GM21717 (cell line): ENCODE data around the gene STAU1.
A peak's percentile ranks its signal among the peaks of the same experiment; 100 is the strongest.
"Not testable (repeated sequence)": the region's sequence is repeated elsewhere in the genome, so short reads cannot be mapped to it uniquely, and the experiment has no call there.

Experiments
- ATAC-seq: cut with Tn5 transposase; IDR thresholded peaks from one replicate; pipeline ENCODE4 v1.9.1; 2021; ENCODE audit warnings: mild to moderate bottlenecking, moderate library complexity; ENCODE audit not compliant: unreplicated experiment

Gene STAU1

GRCh38 chr20:49187851-49188641 lies at the start of gene STAU1:
STAU1 (minus strand) TSS chr20:49188334; CDS start chr20:49166201, 22,133 bp downstream.
- ATAC-seq = peak; percentile 85

GRCh38 chr20:49237531-49237930 lies 49.4 kb upstream of the STAU1 start:
- ATAC-seq = no peak

- no peak for ATAC-seq
These were observed 48.2 kb upstream of the STAU1 start for GRCh38 chr20:49236301-49236700.

- ATAC-seq = no peak
These were observed 46.7 kb upstream of the STAU1 start for GRCh38 chr20:49234831-49235230.

GRCh38 chr20:49233226-49233625 lies 45.1 kb upstream of the STAU1 start:
- ATAC-seq = no peak

- ATAC-seq = no peak
These were observed 43.3 kb upstream of the STAU1 start for GRCh38 chr20:49231471-49231870.

GRCh38 chr20:49230561-49231133 lies 42.5 kb upstream of the STAU1 start:
- no peak for ATAC-seq

- no peak for ATAC-seq
These were observed 41.9 kb upstream of the STAU1 start for GRCh38 chr20:49230021-49230420.

- ATAC-seq = no peak
These were observed 41.2 kb upstream of the STAU1 start for GRCh38 chr20:49229381-49229780.

- no peak for ATAC-seq
These were observed 40.5 kb upstream of the STAU1 start for GRCh38 chr20:49228676-49229075.

- ATAC-seq = no peak
These were observed 37.8 kb upstream of the STAU1 start for GRCh38 chr20:49225896-49226295.

- ATAC-seq = peak; percentile 3
These were observed 32.0 kb upstream of the STAU1 start for GRCh38 chr20:49219924-49220831.

GRCh38 chr20:49219091-49219923 lies 31.2 kb upstream of the STAU1 start, which contains the start of gene DDX27:
DDX27 (plus strand) TSS chr20:49219416; CDS start chr20:49219449, 33 bp downstream.
- ATAC-seq = peak; percentile 77

GRCh38 chr20:49218739-49219090 lies 30.6 kb upstream of the STAU1 start:
- ATAC-seq = not testable (repeated sequence)

- no peak for ATAC-seq
These were observed 29.0 kb upstream of the STAU1 start for GRCh38 chr20:49216991-49217578.

- ATAC-seq = no peak
These were observed 27.1 kb upstream of the STAU1 start for GRCh38 chr20:49215232-49215631.

GRCh38 chr20:49214571-49214970 lies 26.4 kb upstream of the STAU1 start:
- ATAC-seq = no peak

- ATAC-seq = no peak
These were observed 22.6 kb upstream of the STAU1 start for GRCh38 chr20:49210757-49211110.

GRCh38 chr20:49210101-49210756 lies 22.1 kb upstream of the STAU1 start:
- no peak for ATAC-seq

- no peak for ATAC-seq
These were observed 18.9 kb upstream of the STAU1 start for GRCh38 chr20:49207076-49207475.
